ENCODE measurements around the gene C16orf89. TPM values are rescaled to one million over a fixed set of nuclear protein-coding genes. Genes with fewer than 3 reads are reported as not detected.
"Not testable (repeated sequence)": the region's sequence is repeated elsewhere in the genome, so short reads cannot be mapped to it uniquely, and the experiment has no call there.

The C16orf89 gene
- 0.13 and 0.64 TPM in 2 replicates for total RNA-seq (2014; rRNA removed; shearing (Covaris generic))
- 0.09 and 0.96 TPM in 2 replicates for polyA plus RNA-seq (2015; cell fraction: cytosol; rRNA removed)
- not detected in 2 replicates for polyA plus RNA-seq (2015; cell fraction: nucleus; rRNA removed)

GRCh38 chr16:5065813-5066212 is at the start of gene C16orf89:
Gene C16orf89 (minus strand): TSS chr16:5065956. CDS start chr16:5065908, 48 bp downstream.
- in situ Hi-C loops (cut with HindIII; ENCODE audit: low pct_unique_long_range_greater_than_20kb, low sequenced_read_pairs), result no loop called here
- no peak for DNase-seq (ENCODE audit: low read depth, low spot score)

DNA sequence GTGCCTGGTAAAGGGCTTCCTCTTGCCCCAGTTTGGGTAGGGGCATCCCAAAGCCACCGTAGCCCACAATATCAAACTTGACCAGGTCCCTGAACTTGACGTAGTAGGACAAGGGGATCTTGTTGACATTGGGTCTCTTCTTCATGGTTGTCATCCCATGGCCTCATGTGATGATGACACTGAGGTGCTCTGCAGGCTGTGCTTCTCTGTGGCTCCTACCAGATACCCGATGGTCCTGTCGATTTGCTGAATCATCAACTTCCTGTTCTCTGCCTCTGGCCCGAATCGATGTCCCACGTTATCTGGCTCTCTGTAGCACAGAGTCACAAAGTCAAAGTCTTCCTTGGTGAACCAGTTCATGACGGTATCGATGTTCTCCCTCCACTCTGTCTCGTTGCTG is 45.2 kb upstream of the C16orf89 start:
- in situ Hi-C loops (cut with HindIII; ENCODE audit: low pct_unique_long_range_greater_than_20kb, low sequenced_read_pairs); DNase-seq (ENCODE audit: low read depth, low spot score): not testable (repeated sequence)

DNA sequence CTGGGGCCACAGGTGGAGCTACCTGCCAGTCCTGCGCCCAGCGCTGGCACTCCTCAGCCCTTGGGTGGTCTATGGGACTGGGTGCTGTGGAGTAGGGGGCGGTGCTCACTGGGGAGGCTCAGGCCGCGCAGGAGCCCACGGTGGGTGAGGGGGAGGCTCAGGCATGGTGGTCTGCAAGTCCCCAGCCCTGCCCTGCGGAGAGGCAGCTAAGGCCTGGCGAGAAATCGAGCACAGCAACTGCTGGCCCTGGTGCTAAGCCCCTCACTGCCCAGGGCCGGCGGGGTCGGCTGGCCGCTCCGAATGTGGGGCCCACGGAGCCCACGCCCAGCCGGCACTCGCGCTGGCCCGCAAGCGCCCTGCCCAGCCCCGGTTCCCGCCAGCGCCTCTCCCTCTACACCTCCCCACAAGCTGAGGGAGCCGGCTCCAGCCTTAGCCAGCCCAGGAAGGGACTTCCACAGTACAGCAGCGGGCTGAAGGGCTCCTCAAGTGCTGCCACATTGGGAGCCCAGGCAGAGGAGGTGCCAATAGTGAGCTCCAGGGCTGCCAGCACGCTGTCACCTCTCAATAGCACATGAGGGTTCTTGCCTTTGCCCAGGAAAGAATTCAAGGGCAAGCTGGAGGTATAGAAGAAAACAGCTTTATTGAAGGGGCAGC is 42.9 kb upstream of the C16orf89 start:
- no peak for DNase-seq (ENCODE audit: low read depth, low spot score)
- in situ Hi-C loops (cut with HindIII; ENCODE audit: low pct_unique_long_range_greater_than_20kb, low sequenced_read_pairs), result no loop called here

DNA sequence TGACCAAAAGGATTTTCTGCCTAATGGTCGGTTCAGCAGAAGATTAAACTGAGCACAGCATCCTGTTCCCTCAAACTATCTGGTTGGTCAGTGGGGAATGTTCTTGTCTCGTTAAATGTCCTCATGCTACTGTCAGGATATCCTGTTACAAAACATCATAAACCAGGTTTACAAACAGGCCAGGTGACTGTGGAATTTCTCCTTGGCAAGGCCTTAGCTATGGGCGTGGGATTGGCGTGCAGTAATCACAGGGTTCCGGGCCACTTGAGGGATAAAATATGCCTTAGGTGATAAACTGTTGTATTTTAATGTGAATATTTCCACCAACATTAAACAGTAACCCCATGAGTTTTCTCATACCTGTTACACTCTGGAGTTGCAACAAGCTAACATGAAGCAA is 39.3 kb upstream of the C16orf89 start:
- in situ Hi-C loops (cut with HindIII; ENCODE audit: low pct_unique_long_range_greater_than_20kb, low sequenced_read_pairs); DNase-seq (ENCODE audit: low read depth, low spot score): not testable (repeated sequence)

GRCh38 chr16:5103296-5104032 is 37.7 kb upstream of the C16orf89 start:
- DNase-seq (ENCODE audit: low read depth, low spot score); in situ Hi-C loops (cut with HindIII; ENCODE audit: low pct_unique_long_range_greater_than_20kb, low sequenced_read_pairs): not testable (repeated sequence)

DNA sequence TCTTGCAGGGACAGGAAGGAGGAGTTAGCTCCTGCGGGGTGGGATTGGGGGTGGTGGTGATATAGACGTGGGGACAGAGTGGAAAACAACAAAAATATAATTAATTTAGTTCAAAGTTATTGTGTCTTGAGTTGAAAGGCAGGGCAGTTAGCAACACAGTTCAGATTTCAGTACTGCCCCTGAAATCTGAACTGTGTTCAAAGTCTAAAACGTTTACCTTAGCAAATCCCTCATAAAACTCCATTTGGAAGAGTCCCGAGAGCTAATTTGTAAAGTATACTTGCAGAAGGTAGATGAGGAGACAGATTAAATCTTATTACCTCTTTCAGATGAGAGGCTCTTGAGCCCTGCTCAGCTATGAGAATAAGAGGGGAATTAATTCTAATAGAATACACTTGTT is 33.4 kb upstream of the C16orf89 start:
- DNase-seq (ENCODE audit: low read depth, low spot score); in situ Hi-C loops (cut with HindIII; ENCODE audit: low pct_unique_long_range_greater_than_20kb, low sequenced_read_pairs): not testable (repeated sequence)

DNA sequence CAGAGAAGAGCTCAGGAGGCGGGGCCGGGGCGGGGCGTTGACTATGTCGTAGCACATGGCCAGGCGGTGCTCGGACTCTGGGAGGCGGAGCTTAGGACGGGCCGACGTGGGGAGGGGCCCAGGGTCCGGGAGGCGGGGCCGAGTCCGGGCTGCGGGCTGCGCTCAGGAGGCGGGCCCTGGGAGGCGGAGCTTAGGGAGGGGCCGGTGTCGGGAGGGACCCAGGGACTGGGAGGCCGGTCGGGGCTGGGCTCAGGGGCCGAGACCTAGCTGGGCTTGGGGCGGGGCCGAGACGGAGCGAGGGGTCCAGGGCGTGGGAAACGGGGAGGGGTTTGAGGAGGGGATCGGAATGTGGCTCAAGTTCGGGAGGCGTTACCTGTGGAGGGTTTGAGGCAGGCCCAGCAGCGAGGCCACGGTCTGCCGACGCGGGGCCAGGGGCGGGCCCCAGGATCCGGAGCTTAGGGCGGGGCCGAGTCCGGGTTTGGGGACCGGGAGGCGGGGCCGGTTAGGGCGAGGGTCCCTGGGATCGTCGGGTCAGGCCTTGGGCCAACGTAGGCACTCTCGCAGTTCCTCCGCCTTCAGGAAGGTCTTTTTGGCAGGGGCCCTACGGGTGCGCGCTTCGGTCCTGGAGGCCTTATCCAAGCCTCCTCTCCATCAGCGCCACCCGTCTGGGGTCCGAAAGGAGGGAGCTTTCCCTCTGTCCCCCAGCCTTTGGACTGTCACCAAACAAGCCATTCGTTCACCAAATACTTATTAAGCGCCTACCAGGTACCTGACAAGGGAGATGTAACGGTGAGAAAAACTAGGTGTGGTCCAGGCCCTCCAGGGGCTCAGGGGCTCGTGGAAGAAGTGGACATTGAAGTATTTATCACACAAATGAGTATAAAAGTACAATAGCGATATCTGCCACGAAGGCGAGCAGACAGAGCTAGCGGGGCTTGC is 32.7 kb upstream of the C16orf89 start:
- peak; percentile 51 for DNase-seq (ENCODE audit: low read depth, low spot score)
- in situ Hi-C loops (cut with HindIII; ENCODE audit: low pct_unique_long_range_greater_than_20kb, low sequenced_read_pairs), result not testable (repeated sequence)

DNA sequence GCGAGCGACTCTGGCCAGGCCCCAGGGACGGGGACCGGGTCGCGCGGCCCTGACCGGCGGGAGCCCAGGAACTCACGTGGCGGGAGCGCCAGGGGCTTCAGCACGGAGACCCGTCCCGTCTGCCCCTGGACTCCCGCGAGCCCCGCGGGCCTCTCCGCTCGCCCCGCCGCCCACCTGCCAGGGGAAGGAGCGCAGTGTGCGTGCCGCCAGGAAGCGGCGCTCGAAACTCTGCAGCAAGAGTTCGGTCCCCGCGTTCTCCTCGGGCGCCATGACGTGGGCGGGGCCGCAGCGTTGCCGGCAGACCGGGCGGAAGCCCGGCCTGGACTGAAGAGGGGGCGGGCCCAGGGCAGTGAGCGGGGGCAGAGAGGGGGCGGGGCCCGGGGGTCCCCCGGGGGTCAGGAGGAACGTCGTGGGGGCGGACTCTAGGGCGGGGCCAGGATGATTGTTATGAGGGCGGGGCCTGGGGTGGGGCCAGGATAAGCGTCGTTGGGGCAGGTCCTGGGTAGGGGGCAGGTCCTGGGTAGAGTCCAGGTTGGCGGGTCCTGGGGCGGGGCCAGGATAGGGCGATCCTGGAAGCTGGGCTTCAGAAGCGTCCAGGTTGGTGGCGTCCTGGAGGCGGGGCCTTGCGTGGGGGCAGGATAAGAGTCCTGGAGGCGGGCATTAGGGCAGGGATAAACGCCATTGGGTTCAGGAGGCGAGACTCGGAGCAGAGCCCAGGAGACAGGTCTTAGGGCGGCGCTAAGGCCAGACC is 31.9 kb upstream of the C16orf89 start, which contains the start of gene EEF2KMT:
TSS of gene EEF2KMT (minus strand) at position 326 of the 751 bp plus-strand sequence. CDS start at position 270, 56 bp downstream.
- peak; percentile 99 for DNase-seq (ENCODE audit: low read depth, low spot score)
- in situ Hi-C loops (cut with HindIII; ENCODE audit: low pct_unique_long_range_greater_than_20kb, low sequenced_read_pairs), result not testable (repeated sequence)

GRCh38 chr16:5097061-5097469 is 31.3 kb upstream of the C16orf89 start:
- DNase-seq (ENCODE audit: low read depth, low spot score); in situ Hi-C loops (cut with HindIII; ENCODE audit: low pct_unique_long_range_greater_than_20kb, low sequenced_read_pairs): not testable (repeated sequence)

GRCh38 chr16:5096437-5097060 is 30.8 kb upstream of the C16orf89 start:
- in situ Hi-C loops (cut with HindIII; ENCODE audit: low pct_unique_long_range_greater_than_20kb, low sequenced_read_pairs); DNase-seq (ENCODE audit: low read depth, low spot score): not testable (repeated sequence)

DNA sequence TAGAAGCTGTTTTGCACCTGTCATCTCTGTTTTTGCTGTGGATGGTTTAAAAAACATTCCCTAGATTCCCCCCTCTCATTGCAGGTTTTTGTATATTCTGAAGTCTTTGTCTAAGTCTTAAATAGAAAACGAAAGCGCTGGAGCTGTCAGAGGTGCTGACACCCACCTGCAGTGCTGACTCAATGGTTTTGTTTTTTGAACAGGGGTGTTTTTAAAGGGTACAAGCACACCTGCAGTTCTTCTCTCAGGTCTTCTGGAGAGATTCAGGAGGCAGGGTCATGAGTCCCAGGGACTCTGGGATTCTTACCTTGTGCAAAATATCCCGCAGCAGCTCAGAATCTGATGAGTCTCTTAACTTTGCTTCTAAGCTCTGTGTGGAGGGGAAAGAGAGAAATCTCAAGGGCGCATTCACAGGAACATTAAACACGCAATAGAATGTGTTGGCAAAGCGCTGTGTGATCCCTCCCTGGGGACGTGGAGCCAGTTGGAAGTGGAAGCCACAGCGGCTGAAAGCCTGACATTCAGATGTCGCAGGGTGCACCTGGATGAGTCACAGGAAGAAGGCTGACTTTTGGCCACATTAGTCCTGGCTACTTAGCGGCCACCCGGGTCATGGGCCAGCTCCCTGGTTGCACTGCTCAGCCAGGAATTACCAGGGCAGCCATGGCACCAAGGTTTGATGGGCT is 29.5 kb upstream of the C16orf89 start:
- in situ Hi-C loops (cut with HindIII; ENCODE audit: low pct_unique_long_range_greater_than_20kb, low sequenced_read_pairs); DNase-seq (ENCODE audit: low read depth, low spot score): not testable (repeated sequence)

DNA sequence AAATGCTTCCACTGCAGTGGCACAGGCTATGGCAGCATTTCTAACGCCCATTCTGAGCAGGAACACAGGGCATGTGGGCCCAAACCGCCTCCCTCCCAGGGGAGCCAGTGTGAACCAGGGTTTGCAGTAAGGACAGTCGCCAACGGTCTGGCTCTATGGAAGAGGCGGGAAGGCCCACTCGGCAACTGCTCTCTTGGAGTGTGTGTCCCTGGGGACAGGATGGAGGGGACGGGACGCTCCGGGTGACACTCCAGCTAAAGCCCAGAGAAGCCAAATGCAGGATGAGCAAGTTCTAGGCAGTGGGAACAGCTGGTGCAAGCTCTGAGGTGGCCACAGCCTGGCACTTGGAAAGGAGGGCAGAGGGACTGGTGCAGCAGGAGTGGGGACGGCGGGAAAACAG is 28.0 kb upstream of the C16orf89 start:
- not testable (repeated sequence) for DNase-seq (ENCODE audit: low read depth, low spot score)

GRCh38 chr16:5093081-5093480 is 27.3 kb upstream of the C16orf89 start:
- in situ Hi-C loops (cut with HindIII; ENCODE audit: low pct_unique_long_range_greater_than_20kb, low sequenced_read_pairs); DNase-seq (ENCODE audit: low read depth, low spot score): not testable (repeated sequence)

More for the DNA sequence above, 28.0 kb upstream of the C16orf89 start:
- in situ Hi-C loops (cut with HindIII; ENCODE audit: low pct_unique_long_range_greater_than_20kb, low sequenced_read_pairs), result not testable (repeated sequence)

DNA sequence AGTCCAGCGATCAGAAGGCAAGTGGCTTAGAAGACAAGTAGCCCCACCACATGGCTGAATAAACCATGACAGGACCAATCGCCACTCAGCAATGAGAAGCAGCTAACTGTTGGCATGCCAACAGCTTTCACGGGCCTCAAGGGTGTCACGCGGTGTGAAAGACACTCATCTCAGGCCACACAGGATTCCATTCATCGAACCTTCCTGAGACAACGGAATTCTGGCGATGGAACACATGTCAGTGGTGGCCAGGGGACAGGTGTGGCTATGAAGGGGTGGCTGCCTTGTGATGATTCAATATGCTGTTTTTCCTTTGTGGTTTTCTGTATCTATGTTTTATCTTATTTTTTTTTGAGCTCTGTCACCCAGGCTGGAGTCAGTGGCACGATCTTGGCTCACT is 24.8 kb upstream of the C16orf89 start:
- peak; percentile 32 for DNase-seq (ENCODE audit: low read depth, low spot score)
- in situ Hi-C loops (cut with HindIII; ENCODE audit: low pct_unique_long_range_greater_than_20kb, low sequenced_read_pairs), result not testable (repeated sequence)

DNA sequence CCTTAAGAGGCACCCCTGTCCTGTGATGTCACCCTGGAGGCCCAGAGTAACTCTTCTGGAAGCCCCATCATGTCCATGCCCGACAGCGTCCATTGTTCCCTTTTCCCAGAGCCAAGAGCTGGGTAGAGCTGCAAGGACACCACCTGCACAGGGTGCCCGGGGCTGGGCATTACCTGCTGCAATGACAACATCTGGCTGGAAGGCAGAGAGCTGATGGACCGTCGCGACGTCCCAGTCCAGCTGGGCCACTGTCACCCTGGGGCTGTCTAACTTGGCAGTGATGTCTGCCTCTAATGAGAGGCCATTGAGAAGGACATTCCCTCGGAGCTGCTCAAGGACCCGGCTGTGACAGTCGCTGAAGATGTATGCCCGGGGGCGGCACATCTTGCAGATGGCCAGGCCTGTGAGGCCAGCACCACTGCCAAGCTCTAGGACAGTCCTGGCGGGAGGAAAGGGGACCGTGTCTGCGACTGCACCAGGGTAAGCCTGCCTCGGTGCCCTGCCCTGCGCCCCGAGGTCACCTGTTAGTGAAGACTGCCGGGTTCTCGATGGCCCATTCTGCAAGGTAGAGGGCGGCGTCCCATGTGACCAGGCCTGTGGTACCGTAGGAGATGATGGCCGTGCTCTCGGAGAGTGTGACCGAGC is 24.3 kb upstream of the C16orf89 start:
- in situ Hi-C loops (cut with HindIII; ENCODE audit: low pct_unique_long_range_greater_than_20kb, low sequenced_read_pairs); DNase-seq (ENCODE audit: low read depth, low spot score): not testable (repeated sequence)

All from SK-MEL-5 (cell line).